B cell (primary cell): ENCODE measurements around the gene POMT1.

ENCODE experiments used
- CTCF ChIP-seq: fragments of 200-600 bp; IDR thresholded peaks from one replicate; pipeline ENCODE4 v1.8.0; 2022; ENCODE audit warnings: antibody characterized with exemption, mild to moderate bottlenecking
- EZH2 ChIP-seq: IDR thresholded peaks from 2 replicates; pipeline ENCODE4 v1.6.1; 2012; ENCODE audit warnings: borderline replicate concordance, low read depth, mild to moderate bottlenecking, moderate library complexity, low read length; ENCODE audit not compliant: insufficient read depth, poor library complexity, severe bottlenecking

GRCh38 chr9:131454028-131454427 lies 48.7 kb upstream of the POMT1 start:
- TF ChIP-seq CTCF: no peak
- TF ChIP-seq EZH2: no peak
